GM12865 (cell line): Measurements from ENCODE around the gene ARHGDIA.

Source experiments
- DNase-seq: peaks from one replicate; pipeline ENCODE4 v3.0.0; 2010; ENCODE audit warnings: low read depth
- H3K4me3 ChIP-seq: 2 replicates; pipeline ENCODE4 v1.5.1; 2011; ENCODE audit warnings: mild to moderate bottlenecking, low read depth, low read length, control low read depth
- CTCF ChIP-seq: IDR thresholded peaks from 2 replicates; pipeline ENCODE4 v1.5.1; 2011; ENCODE audit warnings: low read length, control low read depth, low read depth, inconsistent platforms; ENCODE audit not compliant: insufficient read depth; ENCODE audit errors: missing control alignments

ARHGDIA gene

GRCh38 chr17:81909231-81909630, 38.1 kb upstream of the ARHGDIA start:
- DNase-seq: no peak
- no peak for TF ChIP-seq CTCF
- no peak overlapping the region for H3K4me3 ChIP-seq

- H3K4me3 ChIP-seq: no peak overlapping the region
- TF ChIP-seq CTCF: no peak
- no peak for DNase-seq
These were observed 37.7 kb upstream of the ARHGDIA start for GRCh38 chr17:81908793-81909192.

- TF ChIP-seq CTCF: no peak
- no peak for DNase-seq
- H3K4me3 ChIP-seq: no peak overlapping the region
These were observed 36.3 kb upstream of the ARHGDIA start for GRCh38 chr17:81907219-81908145.

- no peak for DNase-seq
- no peak overlapping the region for H3K4me3 ChIP-seq
- TF ChIP-seq CTCF: no peak
These were observed 35.5 kb upstream of the ARHGDIA start for GRCh38 chr17:81906476-81907218.

GRCh38 chr17:81905993-81906392, 34.9 kb upstream of the ARHGDIA start:
- TF ChIP-seq CTCF: no peak
- no peak overlapping the region for H3K4me3 ChIP-seq
- no peak for DNase-seq

- no peak for DNase-seq
- no peak for TF ChIP-seq CTCF
These were observed 34.3 kb upstream of the ARHGDIA start for GRCh38 chr17:81905424-81905875.

More at GRCh38 chr17:81905424-81905875, 34.3 kb upstream of the ARHGDIA start:
- H3K4me3 ChIP-seq: no peak overlapping the region
